ENCODE measurements around the gene ZCCHC14.

The ZCCHC14 gene

GRCh38 chr16:87359121-87359520 lies 133.7 kb downstream of the ZCCHC14 start:
- DNase-seq = no peak

- no peak for DNase-seq
Measured at GRCh38 chr16:87358696-87359095, 134.1 kb downstream of the ZCCHC14 start.

GRCh38 chr16:87358250-87358649 lies 134.6 kb downstream of the ZCCHC14 start:
- no peak for DNase-seq

GRCh38 chr16:87356491-87356853 lies 136.4 kb downstream of the ZCCHC14 start:
- DNase-seq = no peak
